GM19035 (cell line): ENCODE data around the gene UPP1.
A peak's percentile ranks its signal among the peaks of the same experiment; 100 is the strongest.
"Not testable (repeated sequence)": the region's sequence is repeated elsewhere in the genome, so short reads cannot be mapped to it uniquely, and the experiment has no call there.

Experiments used
- ATAC-seq: cut with Tn5 transposase; IDR thresholded peaks from one replicate; pipeline ENCODE4 v1.9.1; 2021; ENCODE audit not compliant: unreplicated experiment

UPP1 gene

GRCh38 chr7:48109848-48110663, 21.0 kb downstream of the UPP1 start:
- peak; percentile 95 for ATAC-seq

- no peak for ATAC-seq
Observed at GRCh38 chr7:48110868-48111267, 21.8 kb downstream of the UPP1 start.

- no peak for ATAC-seq
Observed at GRCh38 chr7:48111596-48111995, 22.5 kb downstream of the UPP1 start.

- ATAC-seq, result no peak
Observed at GRCh38 chr7:48112401-48113165, 23.5 kb downstream of the UPP1 start.

GRCh38 chr7:48113275-48113674, 24.2 kb downstream of the UPP1 start:
- ATAC-seq, result no peak

- no peak for ATAC-seq
Observed at GRCh38 chr7:48114115-48114514, 25.1 kb downstream of the UPP1 start.

- ATAC-seq, result no peak
Observed at GRCh38 chr7:48114589-48114988, 25.5 kb downstream of the UPP1 start.

- no peak for ATAC-seq
Observed at GRCh38 chr7:48116043-48116442, 27.0 kb downstream of the UPP1 start.

GRCh38 chr7:48118041-48118440, 29.0 kb downstream of the UPP1 start:
- ATAC-seq, result no peak

GRCh38 chr7:48120536-48120935, 31.5 kb downstream of the UPP1 start:
- ATAC-seq, result not testable (repeated sequence)

GRCh38 chr7:48126037-48126436, 37.0 kb downstream of the UPP1 start:
- ATAC-seq, result no peak

GRCh38 chr7:48130658-48131108, 41.6 kb downstream of the UPP1 start:
- peak; percentile 82 for ATAC-seq

GRCh38 chr7:48132792-48133191, 43.7 kb downstream of the UPP1 start:
- ATAC-seq, result no peak

GRCh38 chr7:48139459-48139858, 50.4 kb downstream of the UPP1 start:
- ATAC-seq, result no peak

GRCh38 chr7:48140001-48140681, 51.1 kb downstream of the UPP1 start:
- ATAC-seq, result no peak

GRCh38 chr7:48141521-48141920, 52.5 kb downstream of the UPP1 start:
- no peak for ATAC-seq

GRCh38 chr7:48144291-48144768, 55.3 kb downstream of the UPP1 start:
- ATAC-seq, result no peak

GRCh38 chr7:48147078-48147591, 58.1 kb downstream of the UPP1 start:
- no peak for ATAC-seq

GRCh38 chr7:48147690-48148089, 58.6 kb downstream of the UPP1 start:
- not testable (repeated sequence) for ATAC-seq

GRCh38 chr7:48148311-48148710, 59.2 kb downstream of the UPP1 start:
- no peak for ATAC-seq

GRCh38 chr7:48149058-48149457, 60.0 kb downstream of the UPP1 start:
- ATAC-seq, result no peak
